Panc1 (cell line): ENCODE data around the gene SYCE3. TPM values are rescaled to one million over a fixed set of nuclear protein-coding genes. Genes with fewer than 3 reads are reported as not detected.

Experiments used
- ATAC-seq: fragments of 200-7000 bp; cut with Tn5 transposase; 2 replicates; pipeline ENCODE4 v1.9.1; 2020; ENCODE audit warnings: mild to moderate bottlenecking, moderate library complexity
- BruUV-seq: library from RNA; stranded (reverse); fragments of 400-500 nt; replicated peaks from 2 replicates; lab custom pipeline; 2021; lab: Mats Ljungman, UMichigan
- CTCF ChIA-PET: fragments of 300-600 bp; sonication (Branson Sonifier 250); formaldehyde crosslinking; loops from one replicate; lab custom pipeline; 2022; ENCODE audit warnings: antibody characterized with exemption; lab: Charles Lee
- POLR2A ChIA-PET: fragments of 300-600 bp; sonication (Branson Sonifier 250); formaldehyde crosslinking; loops from one replicate; lab custom pipeline; 2022; ENCODE audit warnings: antibody characterized with exemption; lab: Charles Lee
- DNase-seq: peaks from one replicate; pipeline ENCODE4 v3.0.0-alpha.2; 2010; ENCODE audit warnings: low read depth, low spot score
- H3K27ac ChIP-seq: 2 replicates; pipeline ENCODE4 v1.5.1; 2011; ENCODE audit warnings: mild to moderate bottlenecking, low read length, inconsistent platforms
- H3K27me3 ChIP-seq: fragments of 200-500 bp; sonication (Bioruptor generic); 2 replicates; pipeline ENCODE4 v1.6.0; 2014; ENCODE audit warnings: low read length, inconsistent platforms; ENCODE audit not compliant: control insufficient read depth, insufficient read depth
- H3K36me3 ChIP-seq: fragments of 200-500 bp; sonication (Bioruptor generic); 2 replicates; pipeline ENCODE4 v1.5.1; 2014; ENCODE audit warnings: inconsistent platforms, mild to moderate bottlenecking, low read length, moderate library complexity; ENCODE audit not compliant: control insufficient read depth, insufficient read depth
- H3K4me1 ChIP-seq: 2 replicates; pipeline ENCODE4 v1.5.1; 2011; ENCODE audit warnings: inconsistent platforms, mild to moderate bottlenecking, low read length, moderate library complexity; ENCODE audit not compliant: control insufficient read depth, insufficient read depth
- H3K4me3 ChIP-seq, 2 experiments: 2 replicates each; pipeline ENCODE4 v1.5.1; 2011 to 2012; ENCODE audit warnings: low read depth in 2 of 2, low read length in 2 of 2, mild to moderate bottlenecking in 2 of 2, inconsistent platforms in 1 of 2, moderate library complexity in 1 of 2
- H3K9me3 ChIP-seq: fragments of 200-500 bp; sonication (Bioruptor generic); 2 replicates; pipeline ENCODE4 v1.5.1; 2014; ENCODE audit warnings: low read depth, mild to moderate bottlenecking, inconsistent platforms, low read length, moderate library complexity; ENCODE audit not compliant: control insufficient read depth, insufficient read depth
- POLR2AphosphoS5 ChIP-seq: IDR thresholded peaks from 2 replicates; pipeline ENCODE4 v1.6.1; 2012; ENCODE audit warnings: mild to moderate bottlenecking, low read depth, low read length, moderate library complexity
- SIN3A ChIP-seq: IDR thresholded peaks from 2 replicates; pipeline ENCODE4 v1.6.1; 2012; ENCODE audit warnings: low read depth, mild to moderate bottlenecking, low read length, moderate library complexity, borderline replicate concordance; ENCODE audit not compliant: insufficient read depth
- TCF7L2 ChIP-seq: IDR thresholded peaks from 2 replicates; pipeline ENCODE4 v1.6.1; 2011; ENCODE audit warnings: mild to moderate bottlenecking, low read depth, low read length, inconsistent platforms
- in situ Hi-C: cut with HindIII; loops from 2 replicates; pipeline ENCODE4 v1.10.0; 2016; ENCODE audit warnings: low sequenced_read_pairs, low pct_unique_long_range_greater_than_20kb
- intact Hi-C: fragments of 100-400 bp; cut with micrococcal nuclease; formaldehyde crosslinking; loops from one replicate; pipeline ENCODE4 v1.10.0; 2022; ENCODE audit not compliant: unreplicated experiment
- total RNA-seq: library from RNA; stranded (reverse); gene quantifications from one replicate; pipeline ENCODE4 v1.2.1, GENCODE V29; 2021; ENCODE audit not compliant: unreplicated experiment
- TF ChIP-seq, protein P1 (sequence below), 2 experiments: IDR thresholded peaks; 2 replicates each; pipeline ENCODE4 v1.6.1; 2011 to 2012; ENCODE audit warnings: low read depth in 2 of 2, control low read depth in 1 of 2, low read length in 1 of 2, mild to moderate bottlenecking in 1 of 2, moderate library complexity in 1 of 2; ENCODE audit not compliant: insufficient read depth in 1 of 2
- TF ChIP-seq, protein P2 (sequence below): fragments of 450-650 bp; IDR thresholded peaks from 2 replicates; pipeline ENCODE4 v1.5.1; 2017; ENCODE audit warnings: mild to moderate bottlenecking

Gene SYCE3
- total RNA-seq, 1 experiment from 2014 or later, result not detected

DNA sequence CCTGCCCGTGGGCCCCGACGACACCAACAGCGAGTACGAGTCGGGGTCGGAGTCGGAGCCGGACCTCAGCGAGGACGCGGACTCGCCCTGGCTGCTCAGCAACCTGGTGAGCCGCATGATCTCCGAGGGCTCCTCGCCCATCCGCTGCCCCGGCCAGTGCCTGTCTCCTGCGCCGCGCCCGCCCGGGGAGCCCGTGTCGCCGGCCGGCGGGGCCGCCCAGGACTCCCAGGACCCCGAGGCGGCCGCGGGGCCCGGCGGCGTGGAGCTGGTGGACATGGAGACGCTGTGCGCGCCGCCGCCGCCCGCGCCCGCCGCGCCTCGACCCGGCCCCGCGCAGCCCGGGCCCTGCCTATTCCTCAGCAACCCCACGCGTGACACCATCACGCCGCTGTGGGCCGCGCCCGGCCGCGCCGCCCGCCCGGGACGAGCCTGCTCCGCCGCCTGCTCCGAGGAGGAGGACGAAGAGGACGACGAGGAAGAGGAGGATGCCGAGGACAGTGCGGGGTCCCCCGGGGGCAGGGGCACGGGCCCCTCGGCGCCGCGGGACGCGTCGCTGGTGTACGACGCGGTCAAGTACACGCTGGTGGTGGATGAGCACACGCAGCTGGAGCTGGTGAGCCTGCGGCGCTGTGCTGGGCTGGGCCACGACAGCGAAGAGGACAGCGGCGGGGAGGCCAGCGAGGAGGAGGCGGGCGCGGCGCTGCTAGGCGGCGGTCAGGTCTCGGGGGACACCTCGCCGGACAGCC is 41.7 kb upstream of the SYCE3 start:
- BruUV-seq, result no TSS peak
- H3K27ac ChIP-seq, result no peak overlapping the region
- H3K27me3 ChIP-seq, result no peaks in the 10 kb centered on the region
- peaks cover 3% of the 10 kb centered on the region; the same call in 1 of the 2 replicates for H3K4me1 ChIP-seq
- no peaks in the 10 kb centered on the region for H3K9me3 ChIP-seq
- ATAC-seq (no peak), DNase-seq (no peak)
- in situ Hi-C loops (no loop called here), intact Hi-C loops (no loop called here)
- POLR2A ChIA-PET, result no interaction called here
- CTCF ChIA-PET, result interaction anchor here (0.6 to 0.9 kb wide), 2 partner anchors 97 to 388 kb away, joined by 3 to 4 read pairs; partner anchors contain the start of gene LMF2
- TF ChIP-seq SIN3A, result no peak
- TF ChIP-seq, protein P1, sequence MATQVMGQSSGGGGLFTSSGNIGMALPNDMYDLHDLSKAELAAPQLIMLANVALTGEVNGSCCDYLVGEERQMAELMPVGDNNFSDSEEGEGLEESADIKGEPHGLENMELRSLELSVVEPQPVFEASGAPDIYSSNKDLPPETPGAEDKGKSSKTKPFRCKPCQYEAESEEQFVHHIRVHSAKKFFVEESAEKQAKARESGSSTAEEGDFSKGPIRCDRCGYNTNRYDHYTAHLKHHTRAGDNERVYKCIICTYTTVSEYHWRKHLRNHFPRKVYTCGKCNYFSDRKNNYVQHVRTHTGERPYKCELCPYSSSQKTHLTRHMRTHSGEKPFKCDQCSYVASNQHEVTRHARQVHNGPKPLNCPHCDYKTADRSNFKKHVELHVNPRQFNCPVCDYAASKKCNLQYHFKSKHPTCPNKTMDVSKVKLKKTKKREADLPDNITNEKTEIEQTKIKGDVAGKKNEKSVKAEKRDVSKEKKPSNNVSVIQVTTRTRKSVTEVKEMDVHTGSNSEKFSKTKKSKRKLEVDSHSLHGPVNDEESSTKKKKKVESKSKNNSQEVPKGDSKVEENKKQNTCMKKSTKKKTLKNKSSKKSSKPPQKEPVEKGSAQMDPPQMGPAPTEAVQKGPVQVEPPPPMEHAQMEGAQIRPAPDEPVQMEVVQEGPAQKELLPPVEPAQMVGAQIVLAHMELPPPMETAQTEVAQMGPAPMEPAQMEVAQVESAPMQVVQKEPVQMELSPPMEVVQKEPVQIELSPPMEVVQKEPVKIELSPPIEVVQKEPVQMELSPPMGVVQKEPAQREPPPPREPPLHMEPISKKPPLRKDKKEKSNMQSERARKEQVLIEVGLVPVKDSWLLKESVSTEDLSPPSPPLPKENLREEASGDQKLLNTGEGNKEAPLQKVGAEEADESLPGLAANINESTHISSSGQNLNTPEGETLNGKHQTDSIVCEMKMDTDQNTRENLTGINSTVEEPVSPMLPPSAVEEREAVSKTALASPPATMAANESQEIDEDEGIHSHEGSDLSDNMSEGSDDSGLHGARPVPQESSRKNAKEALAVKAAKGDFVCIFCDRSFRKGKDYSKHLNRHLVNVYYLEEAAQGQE (IDR thresholded peaks at IDR 0.05; ENCODE audit: insufficient read depth in 1 of 2, low read depth in 2 of 2, low read length in 1 of 2), result no peak
- TF ChIP-seq TCF7L2, result no peak
- no peak for TF ChIP-seq POLR2AphosphoS5
- TF ChIP-seq, protein P2, sequence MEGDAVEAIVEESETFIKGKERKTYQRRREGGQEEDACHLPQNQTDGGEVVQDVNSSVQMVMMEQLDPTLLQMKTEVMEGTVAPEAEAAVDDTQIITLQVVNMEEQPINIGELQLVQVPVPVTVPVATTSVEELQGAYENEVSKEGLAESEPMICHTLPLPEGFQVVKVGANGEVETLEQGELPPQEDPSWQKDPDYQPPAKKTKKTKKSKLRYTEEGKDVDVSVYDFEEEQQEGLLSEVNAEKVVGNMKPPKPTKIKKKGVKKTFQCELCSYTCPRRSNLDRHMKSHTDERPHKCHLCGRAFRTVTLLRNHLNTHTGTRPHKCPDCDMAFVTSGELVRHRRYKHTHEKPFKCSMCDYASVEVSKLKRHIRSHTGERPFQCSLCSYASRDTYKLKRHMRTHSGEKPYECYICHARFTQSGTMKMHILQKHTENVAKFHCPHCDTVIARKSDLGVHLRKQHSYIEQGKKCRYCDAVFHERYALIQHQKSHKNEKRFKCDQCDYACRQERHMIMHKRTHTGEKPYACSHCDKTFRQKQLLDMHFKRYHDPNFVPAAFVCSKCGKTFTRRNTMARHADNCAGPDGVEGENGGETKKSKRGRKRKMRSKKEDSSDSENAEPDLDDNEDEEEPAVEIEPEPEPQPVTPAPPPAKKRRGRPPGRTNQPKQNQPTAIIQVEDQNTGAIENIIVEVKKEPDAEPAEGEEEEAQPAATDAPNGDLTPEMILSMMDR, result no peak
- no peak overlapping the region for H3K4me3 ChIP-seq
- H3K36me3 ChIP-seq, result no peaks in the 10 kb centered on the region

DNA sequence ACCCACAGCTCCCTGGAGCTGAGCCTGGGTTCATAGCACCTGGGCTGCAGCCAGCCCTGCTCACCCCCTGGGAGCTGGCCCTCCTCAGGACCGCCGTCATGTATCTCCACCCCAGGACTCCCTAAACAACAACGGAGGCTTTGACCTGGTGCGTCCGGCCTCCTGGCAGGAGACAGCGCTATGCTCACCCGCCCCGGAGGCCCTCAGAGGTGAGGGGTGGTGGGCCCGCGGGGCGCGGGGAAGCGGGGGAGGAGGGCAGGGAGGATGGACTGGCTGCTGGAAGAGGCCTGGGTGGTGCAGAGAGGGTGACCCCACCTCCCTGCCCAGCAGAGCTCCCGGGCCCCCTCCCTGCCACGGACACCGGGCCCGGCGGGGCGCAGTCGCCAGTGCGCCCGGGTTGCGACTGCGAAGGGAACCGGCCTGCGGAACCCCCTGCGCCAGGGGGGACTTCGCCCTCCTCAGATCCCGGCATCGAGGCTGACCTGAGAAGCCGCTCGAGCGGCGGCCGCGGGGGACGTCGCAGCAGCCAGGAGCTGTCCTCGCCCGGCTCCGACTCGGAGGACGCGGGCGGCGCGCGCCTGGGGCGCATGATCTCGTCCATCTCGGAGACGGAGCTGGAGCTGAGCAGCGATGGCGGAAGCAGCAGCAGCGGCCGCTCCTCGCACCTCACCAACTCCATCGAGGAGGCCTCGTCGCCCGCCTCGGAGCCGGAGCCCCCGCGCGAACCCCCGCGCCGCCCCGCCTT is 41.0 kb upstream of the SYCE3 start:
- intact Hi-C loops (no loop called here), in situ Hi-C loops (no loop called here)
- ChIA-PET CTCF (interaction anchor here (0.6 kb wide), 1 partner anchor 387 kb away, joined by 3 read pairs; no protein-coding TSS in a partner anchor), POLR2A (no interaction called here)
- Histone ChIP-seq H3K9me3 (no peaks in the 10 kb centered on the region), H3K27ac (no peak overlapping the region), H3K4me1 (peaks cover 3% of the 10 kb centered on the region; the same call in 1 of the 2 replicates), H3K36me3 (no peaks in the 10 kb centered on the region), H3K27me3 (no peaks in the 10 kb centered on the region), H3K4me3 (no peak overlapping the region)
- ATAC-seq (no peak), DNase-seq (no peak)
- no peak for TF ChIP-seq TCF7L2
- BruUV-seq, result no TSS peak
